Mammary epithelial cell (primary cell): ENCODE results near the gene PCDH15.

ENCODE experiments used
- CTCF ChIP-seq, 2 donors: IDR thresholded peaks in 1 of 2; conservative IDR thresholded peaks in 1 of 2; 2 replicates each; pipeline ENCODE4 v1.5.1; 2011 to 2012; ENCODE audit warnings: inconsistent platforms in 2 of 2, low read length in 2 of 2, mild to moderate bottlenecking in 2 of 2, control low read depth in 1 of 2, low read depth in 1 of 2; ENCODE audit not compliant: insufficient read depth in 1 of 2; ENCODE audit errors: extremely low read depth in 1 of 2
- EZH2 ChIP-seq: IDR thresholded peaks from 2 replicates; pipeline ENCODE4 v1.6.1; 2012; ENCODE audit warnings: low read length, inconsistent platforms, borderline replicate concordance

- TF ChIP-seq CTCF (conservative IDR thresholded peaks at IDR 0.05 in 1 of 2, IDR thresholded peaks at IDR 0.05 in 1 of 2; ENCODE audit: extremely low read depth in 1 of 2, insufficient read depth in 1 of 2, low read depth in 1 of 2, low read length in 2 of 2) (no peak), EZH2 (no peak)
Observed at GRCh38 chr10:54002077-54002476, 799.0 kb downstream of the PCDH15 start.
